ENCODE data around the gene TLCD3B.

The TLCD3B gene

GRCh38 chr16:30006659-30007377 lies 24.3 kb downstream of the TLCD3B start:
- H3K9me3 ChIP-seq, result no peaks in the 10 kb centered on the region
- H3K36me3 ChIP-seq, result peaks cover 44% of the 10 kb centered on the region
- no peak for TF ChIP-seq CTCF (IDR thresholded peaks at IDR 0.05)
- H3K4me1 ChIP-seq (ENCODE audit: control insufficient read depth in 1 of 2, insufficient read depth in 1 of 2, low read depth in 1 of 2, low read length in 1 of 2), result peaks cover 0 to 12% of the 10 kb centered on the region in 2 experiments
- H3K4me3 ChIP-seq (ENCODE audit: low read depth in 1 of 2, low read length in 1 of 2), result no peak overlapping the region
- peaks cover 33% of the 10 kb centered on the region for H3K27me3 ChIP-seq
- no peak overlapping the region for H3K27ac ChIP-seq

- H3K4me1 ChIP-seq (ENCODE audit: control insufficient read depth in 1 of 2, insufficient read depth in 1 of 2, low read depth in 1 of 2, low read length in 1 of 2), result peaks cover 0 to 7% of the 10 kb centered on the region in 2 experiments
- H3K36me3 ChIP-seq, result peaks cover 52% of the 10 kb centered on the region
- TF ChIP-seq CTCF (IDR thresholded peaks at IDR 0.05), result no peak
- no peaks in the 10 kb centered on the region for H3K9me3 ChIP-seq
- no peak overlapping the region for H3K27ac ChIP-seq
- H3K27me3 ChIP-seq, result peaks cover 26% of the 10 kb centered on the region
- H3K4me3 ChIP-seq (ENCODE audit: low read depth in 1 of 2, low read length in 1 of 2), result no peak overlapping the region
These were observed 25.0 kb downstream of the TLCD3B start for GRCh38 chr16:30006095-30006473.

GRCh38 chr16:30005341-30006094 lies 25.6 kb downstream of the TLCD3B start:
- H3K4me1 ChIP-seq (ENCODE audit: control insufficient read depth in 1 of 2, insufficient read depth in 1 of 2, low read depth in 1 of 2, low read length in 1 of 2), result peaks cover 0 to under 1% of the 10 kb centered on the region in 2 experiments
- H3K4me3 ChIP-seq (ENCODE audit: low read depth in 1 of 2, low read length in 1 of 2), result no peak overlapping the region
- H3K27me3 ChIP-seq, result peaks cover 20% of the 10 kb centered on the region
- H3K9me3 ChIP-seq, result no peaks in the 10 kb centered on the region
- no peak overlapping the region for H3K27ac ChIP-seq
- H3K36me3 ChIP-seq, result peaks cover 57% of the 10 kb centered on the region
- TF ChIP-seq CTCF (IDR thresholded peaks at IDR 0.05), result peak; percentile 29

DNA sequence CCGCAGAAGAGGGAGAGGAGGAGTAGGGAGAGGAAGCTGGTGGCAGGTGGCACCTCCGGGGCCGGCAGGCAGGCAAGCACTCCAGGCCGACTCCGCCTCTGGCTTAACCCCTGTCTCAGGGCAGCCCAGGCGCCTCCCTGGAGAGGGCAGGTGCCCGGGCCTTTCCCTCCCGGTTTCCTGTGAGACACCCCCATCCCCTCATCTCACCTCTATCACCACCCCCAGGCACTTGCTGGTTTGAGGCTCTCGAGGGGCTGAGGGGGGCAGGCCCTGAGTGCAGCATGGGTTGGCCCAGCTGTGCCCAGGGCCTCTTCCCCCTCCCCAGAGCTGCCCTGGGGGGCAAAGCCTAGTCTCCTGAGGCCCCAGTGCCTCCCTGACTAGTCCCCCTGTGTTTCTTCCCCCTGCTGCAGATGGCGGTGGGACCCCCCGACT lies 26.2 kb downstream of the TLCD3B start:
- Histone ChIP-seq H3K36me3 (peaks cover 64% of the 10 kb centered on the region), H3K4me3 (ENCODE audit: low read depth in 1 of 2, low read length in 1 of 2) (no peak overlapping the region), H3K9me3 (no peaks in the 10 kb centered on the region), H3K27me3 (peaks cover 14% of the 10 kb centered on the region), H3K4me1 (ENCODE audit: control insufficient read depth in 1 of 2, insufficient read depth in 1 of 2, low read depth in 1 of 2, low read length in 1 of 2) (no peaks in the 10 kb centered on the region), H3K27ac (no peak overlapping the region)
- TF ChIP-seq CTCF (IDR thresholded peaks at IDR 0.05), result no peak

DNA sequence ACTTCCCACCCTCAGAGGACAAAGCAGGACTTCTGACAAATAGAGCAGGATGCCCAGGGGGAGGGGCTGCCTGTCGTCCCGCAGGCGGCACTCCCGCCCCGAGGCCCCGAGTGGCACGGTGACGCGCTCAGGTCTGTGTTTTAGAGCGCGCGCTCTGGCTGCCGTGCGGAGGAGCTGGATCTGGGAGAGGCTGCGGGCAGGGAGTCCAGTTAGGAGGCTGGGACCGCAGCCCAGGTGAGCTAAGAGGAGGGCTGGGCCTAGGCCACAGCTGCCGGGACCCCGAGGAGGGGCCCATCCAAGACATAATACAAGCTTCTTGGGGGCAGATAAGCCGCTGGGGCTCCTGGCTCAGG lies 26.7 kb downstream of the TLCD3B start:
- Histone ChIP-seq H3K9me3 (no peaks in the 10 kb centered on the region), H3K36me3 (peaks cover 69% of the 10 kb centered on the region)
- TF ChIP-seq CTCF (IDR thresholded peaks at IDR 0.05), result no peak

More for the DNA sequence above, 26.7 kb downstream of the TLCD3B start:
- H3K4me1 ChIP-seq (ENCODE audit: control insufficient read depth in 1 of 2, insufficient read depth in 1 of 2, low read depth in 1 of 2, low read length in 1 of 2), result no peaks in the 10 kb centered on the region
- H3K27ac ChIP-seq, result no peak overlapping the region
- no peak overlapping the region for H3K4me3 ChIP-seq (ENCODE audit: low read depth in 1 of 2, low read length in 1 of 2)
- H3K27me3 ChIP-seq, result peaks cover 9% of the 10 kb centered on the region
